ENCODE results near the gene RFTN1. TPM values are rescaled to one million over a fixed set of nuclear protein-coding genes. Genes with fewer than 3 reads are reported as not detected.

RFTN1 gene
- total and polyA plus RNA-seq, 2 donors (not counting 1 experiment from before 2014, with no cell fraction given), result 35.1 to 35.5 TPM

- H3K9me3 ChIP-seq (ENCODE audit: control insufficient read depth, insufficient read depth, low read depth, low read length), result no peaks in the 10 kb centered on the region
- no peak overlapping the region for H3K27ac ChIP-seq (ENCODE audit: insufficient read depth, low read length)
- H3K9ac ChIP-seq (ENCODE audit: insufficient read depth, low read length), result no peak overlapping the region
- H4K20me1 ChIP-seq (ENCODE audit: control insufficient read depth, extremely low read depth, insufficient read depth, low read length), result no peaks in the 10 kb centered on the region
- H3K36me3 ChIP-seq (ENCODE audit: control insufficient read depth, insufficient read depth, low read length), result no peaks in the 10 kb centered on the region
- no peak overlapping the region for H2AFZ ChIP-seq (ENCODE audit: low read length)
- H3K27me3 ChIP-seq (ENCODE audit: control insufficient read depth, insufficient read depth, low read length), result no peaks in the 10 kb centered on the region
- no peak overlapping the region for H3K4me3 ChIP-seq (replicated peaks in 1 of 4; ENCODE audit: control extremely low read depth in 1 of 4, insufficient read depth in 1 of 4, low read depth in 3 of 4, low read length in 4 of 4)
- H3K4me2 ChIP-seq (ENCODE audit: extremely low read depth, insufficient read depth, low read length), result peak overlapping the region; percentile 34
- H3K79me2 ChIP-seq (ENCODE audit: control insufficient read depth, insufficient read depth, low read length), result no peaks in the 10 kb centered on the region
- TF ChIP-seq CTCF (conservative IDR thresholded peaks at IDR 0.05 in 1 of 2, IDR thresholded peaks at IDR 0.05 in 1 of 2; ENCODE audit: low read depth in 1 of 2, low read length in 2 of 2) (no peak), EZH2 (IDR thresholded peaks at IDR 0.05; ENCODE audit: low read length, missing control alignments) (no peak)
- peaks cover 24% of the 10 kb centered on the region for H3K4me1 ChIP-seq (ENCODE audit: control insufficient read depth, extremely low read depth, insufficient read depth, low read length)
- no peak for DNase-seq (ENCODE audit: low read depth in 2 of 2)
Observed at GRCh38 chr3:16481546-16481897, 32.0 kb downstream of the RFTN1 start.

GRCh38 chr3:16480861-16481545, 32.5 kb downstream of the RFTN1 start:
- Histone ChIP-seq H3K9ac (ENCODE audit: insufficient read depth, low read length) (no peak overlapping the region), H3K27me3 (ENCODE audit: control insufficient read depth, insufficient read depth, low read length) (no peaks in the 10 kb centered on the region), H2AFZ (ENCODE audit: low read length) (no peak overlapping the region), H3K4me1 (ENCODE audit: control insufficient read depth, extremely low read depth, insufficient read depth, low read length) (peaks cover 28% of the 10 kb centered on the region), H4K20me1 (ENCODE audit: control insufficient read depth, extremely low read depth, insufficient read depth, low read length) (no peaks in the 10 kb centered on the region), H3K79me2 (ENCODE audit: control insufficient read depth, insufficient read depth, low read length) (no peaks in the 10 kb centered on the region), H3K9me3 (ENCODE audit: control insufficient read depth, insufficient read depth, low read depth, low read length) (no peaks in the 10 kb centered on the region), H3K4me3 (replicated peaks in 1 of 4; ENCODE audit: control extremely low read depth in 1 of 4, insufficient read depth in 1 of 4, low read depth in 3 of 4, low read length in 4 of 4) (no peak overlapping the region), H3K4me2 (ENCODE audit: extremely low read depth, insufficient read depth, low read length) (peak overlapping the region; percentile 34), H3K36me3 (ENCODE audit: control insufficient read depth, insufficient read depth, low read length) (no peaks in the 10 kb centered on the region), H3K27ac (ENCODE audit: insufficient read depth, low read length) (no peak overlapping the region)
- TF ChIP-seq CTCF (conservative IDR thresholded peaks at IDR 0.05 in 1 of 2, IDR thresholded peaks at IDR 0.05 in 1 of 2; ENCODE audit: low read depth in 1 of 2, low read length in 2 of 2), result no peak
- TF ChIP-seq EZH2 (IDR thresholded peaks at IDR 0.05; ENCODE audit: low read length, missing control alignments), result no peak
- peak; percentile 31 to 79 for DNase-seq (ENCODE audit: low read depth in 2 of 2)

GRCh38 chr3:16478516-16478915, 35.0 kb downstream of the RFTN1 start:
- Histone ChIP-seq H3K27me3 (ENCODE audit: control insufficient read depth, insufficient read depth, low read length) (no peaks in the 10 kb centered on the region), H3K4me1 (ENCODE audit: control insufficient read depth, extremely low read depth, insufficient read depth, low read length) (peaks cover 29% of the 10 kb centered on the region), H3K36me3 (ENCODE audit: control insufficient read depth, insufficient read depth, low read length) (no peaks in the 10 kb centered on the region), H2AFZ (ENCODE audit: low read length) (no peak overlapping the region), H3K9me3 (ENCODE audit: control insufficient read depth, insufficient read depth, low read depth, low read length) (no peaks in the 10 kb centered on the region), H4K20me1 (ENCODE audit: control insufficient read depth, extremely low read depth, insufficient read depth, low read length) (no peaks in the 10 kb centered on the region), H3K4me3 (replicated peaks in 1 of 4; ENCODE audit: control extremely low read depth in 1 of 4, insufficient read depth in 1 of 4, low read depth in 3 of 4, low read length in 4 of 4) (no peak overlapping the region), H3K27ac (ENCODE audit: insufficient read depth, low read length) (no peak overlapping the region), H3K79me2 (ENCODE audit: control insufficient read depth, insufficient read depth, low read length) (no peaks in the 10 kb centered on the region), H3K9ac (ENCODE audit: insufficient read depth, low read length) (no peak overlapping the region), H3K4me2 (ENCODE audit: extremely low read depth, insufficient read depth, low read length) (no peak overlapping the region)
- TF ChIP-seq EZH2 (IDR thresholded peaks at IDR 0.05; ENCODE audit: low read length, missing control alignments) (no peak), CTCF (conservative IDR thresholded peaks at IDR 0.05 in 1 of 2, IDR thresholded peaks at IDR 0.05 in 1 of 2; ENCODE audit: low read depth in 1 of 2, low read length in 2 of 2) (no peak)
- peak; percentile 55 to 89 for DNase-seq (ENCODE audit: low read depth in 2 of 2)
